Panc1 (cell line): ENCODE data around the gene SP110. TPM values are rescaled to one million over a fixed set of nuclear protein-coding genes. Genes with fewer than 3 reads are reported as not detected.

Source experiments
- ATAC-seq: fragments of 200-7000 bp; cut with Tn5 transposase; 2 replicates; pipeline ENCODE4 v1.9.1; 2020; ENCODE audit warnings: mild to moderate bottlenecking, moderate library complexity
- BruUV-seq: library from RNA; stranded (reverse); fragments of 400-500 nt; replicated peaks from 2 replicates; lab custom pipeline; 2021; lab: Mats Ljungman, UMichigan
- CTCF ChIA-PET: fragments of 300-600 bp; sonication (Branson Sonifier 250); formaldehyde crosslinking; loops from one replicate; lab custom pipeline; 2022; ENCODE audit warnings: antibody characterized with exemption; lab: Charles Lee
- POLR2A ChIA-PET: fragments of 300-600 bp; sonication (Branson Sonifier 250); formaldehyde crosslinking; loops from one replicate; lab custom pipeline; 2022; ENCODE audit warnings: antibody characterized with exemption; lab: Charles Lee
- DNase-seq: peaks from one replicate; pipeline ENCODE4 v3.0.0-alpha.2; 2010; ENCODE audit warnings: low read depth, low spot score
- H3K27ac ChIP-seq: 2 replicates; pipeline ENCODE4 v1.5.1; 2011; ENCODE audit warnings: mild to moderate bottlenecking, low read length, inconsistent platforms
- H3K27me3 ChIP-seq: fragments of 200-500 bp; sonication (Bioruptor generic); 2 replicates; pipeline ENCODE4 v1.6.0; 2014; ENCODE audit warnings: low read length, inconsistent platforms; ENCODE audit not compliant: control insufficient read depth, insufficient read depth
- H3K36me3 ChIP-seq: fragments of 200-500 bp; sonication (Bioruptor generic); 2 replicates; pipeline ENCODE4 v1.5.1; 2014; ENCODE audit warnings: inconsistent platforms, mild to moderate bottlenecking, low read length, moderate library complexity; ENCODE audit not compliant: control insufficient read depth, insufficient read depth
- H3K4me1 ChIP-seq: 2 replicates; pipeline ENCODE4 v1.5.1; 2011; ENCODE audit warnings: inconsistent platforms, mild to moderate bottlenecking, low read length, moderate library complexity; ENCODE audit not compliant: control insufficient read depth, insufficient read depth
- H3K4me3 ChIP-seq, 2 experiments: 2 replicates each; pipeline ENCODE4 v1.5.1; 2011 to 2012; ENCODE audit warnings: low read depth in 2 of 2, low read length in 2 of 2, mild to moderate bottlenecking in 2 of 2, inconsistent platforms in 1 of 2, moderate library complexity in 1 of 2
- H3K9me3 ChIP-seq: fragments of 200-500 bp; sonication (Bioruptor generic); 2 replicates; pipeline ENCODE4 v1.5.1; 2014; ENCODE audit warnings: low read depth, mild to moderate bottlenecking, inconsistent platforms, low read length, moderate library complexity; ENCODE audit not compliant: control insufficient read depth, insufficient read depth
- POLR2AphosphoS5 ChIP-seq: IDR thresholded peaks from 2 replicates; pipeline ENCODE4 v1.6.1; 2012; ENCODE audit warnings: mild to moderate bottlenecking, low read depth, low read length, moderate library complexity
- SIN3A ChIP-seq: IDR thresholded peaks from 2 replicates; pipeline ENCODE4 v1.6.1; 2012; ENCODE audit warnings: low read depth, mild to moderate bottlenecking, low read length, moderate library complexity, borderline replicate concordance; ENCODE audit not compliant: insufficient read depth
- TCF7L2 ChIP-seq: IDR thresholded peaks from 2 replicates; pipeline ENCODE4 v1.6.1; 2011; ENCODE audit warnings: mild to moderate bottlenecking, low read depth, low read length, inconsistent platforms
- in situ Hi-C: cut with HindIII; loops from 2 replicates; pipeline ENCODE4 v1.10.0; 2016; ENCODE audit warnings: low sequenced_read_pairs, low pct_unique_long_range_greater_than_20kb
- intact Hi-C: fragments of 100-400 bp; cut with micrococcal nuclease; formaldehyde crosslinking; loops from one replicate; pipeline ENCODE4 v1.10.0; 2022; ENCODE audit not compliant: unreplicated experiment
- total RNA-seq: library from RNA; stranded (reverse); gene quantifications from one replicate; pipeline ENCODE4 v1.2.1, GENCODE V29; 2021; ENCODE audit not compliant: unreplicated experiment
- TF ChIP-seq, protein P1 (sequence below): fragments of 450-650 bp; IDR thresholded peaks from 2 replicates; pipeline ENCODE4 v1.5.1; 2017; ENCODE audit warnings: mild to moderate bottlenecking
- TF ChIP-seq, protein P2 (sequence below), 2 experiments: IDR thresholded peaks; 2 replicates each; pipeline ENCODE4 v1.6.1; 2011 to 2012; ENCODE audit warnings: low read depth in 2 of 2, control low read depth in 1 of 2, low read length in 1 of 2, mild to moderate bottlenecking in 1 of 2, moderate library complexity in 1 of 2; ENCODE audit not compliant: insufficient read depth in 1 of 2

SP110 gene
- total RNA-seq, 1 experiment from 2014 or later = 6.2 TPM

GRCh38 chr2:230172852-230173251 lies 46.9 kb downstream of the SP110 start:
- intact Hi-C loops = loop anchor here (10.0 kb wide), 1 partner anchor 442 kb away; no protein-coding TSS in a partner anchor

DNA sequence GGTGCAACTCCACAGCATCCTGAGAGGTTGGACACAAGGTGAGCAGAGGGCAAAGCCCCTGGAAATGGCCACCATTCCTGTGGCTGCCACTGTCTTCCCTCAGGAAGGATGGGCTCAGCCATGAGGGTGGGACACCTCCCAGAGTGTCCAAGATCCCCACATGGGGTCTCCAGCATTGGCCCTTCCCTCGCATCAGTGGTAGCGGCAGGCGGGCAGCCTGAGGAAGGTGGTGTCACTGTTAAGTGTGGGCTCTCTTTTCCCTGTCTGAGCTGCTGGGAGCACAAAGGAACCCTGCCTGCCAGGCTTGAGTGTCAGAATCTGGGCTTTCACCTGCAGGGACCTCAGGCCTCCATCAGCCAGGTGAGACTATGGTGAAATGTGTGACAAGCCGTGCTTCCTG lies 47.6 kb downstream of the SP110 start:
- Histone ChIP-seq H3K4me3 (no peak overlapping the region), H3K4me1 (no peaks in the 10 kb centered on the region), H3K27me3 (no peaks in the 10 kb centered on the region), H3K36me3 (no peaks in the 10 kb centered on the region), H3K27ac (no peak overlapping the region), H3K9me3 (no peaks in the 10 kb centered on the region)
- BruUV-seq = no TSS peak
- in situ Hi-C loops (no loop called here), intact Hi-C loops (loop anchor here (10.0 kb wide), 1 partner anchor 443 kb away; no protein-coding TSS in a partner anchor)
- ATAC-seq (no peak), DNase-seq (no peak)
- ChIA-PET POLR2A (no interaction called here), CTCF (interaction anchor here (0.7 kb wide), 1 partner anchor 168 kb away, joined by 3 read pairs; no protein-coding TSS in a partner anchor)
- TF ChIP-seq TCF7L2 = no peak
- TF ChIP-seq POLR2AphosphoS5 = no peak
- TF ChIP-seq, protein P1, sequence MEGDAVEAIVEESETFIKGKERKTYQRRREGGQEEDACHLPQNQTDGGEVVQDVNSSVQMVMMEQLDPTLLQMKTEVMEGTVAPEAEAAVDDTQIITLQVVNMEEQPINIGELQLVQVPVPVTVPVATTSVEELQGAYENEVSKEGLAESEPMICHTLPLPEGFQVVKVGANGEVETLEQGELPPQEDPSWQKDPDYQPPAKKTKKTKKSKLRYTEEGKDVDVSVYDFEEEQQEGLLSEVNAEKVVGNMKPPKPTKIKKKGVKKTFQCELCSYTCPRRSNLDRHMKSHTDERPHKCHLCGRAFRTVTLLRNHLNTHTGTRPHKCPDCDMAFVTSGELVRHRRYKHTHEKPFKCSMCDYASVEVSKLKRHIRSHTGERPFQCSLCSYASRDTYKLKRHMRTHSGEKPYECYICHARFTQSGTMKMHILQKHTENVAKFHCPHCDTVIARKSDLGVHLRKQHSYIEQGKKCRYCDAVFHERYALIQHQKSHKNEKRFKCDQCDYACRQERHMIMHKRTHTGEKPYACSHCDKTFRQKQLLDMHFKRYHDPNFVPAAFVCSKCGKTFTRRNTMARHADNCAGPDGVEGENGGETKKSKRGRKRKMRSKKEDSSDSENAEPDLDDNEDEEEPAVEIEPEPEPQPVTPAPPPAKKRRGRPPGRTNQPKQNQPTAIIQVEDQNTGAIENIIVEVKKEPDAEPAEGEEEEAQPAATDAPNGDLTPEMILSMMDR = no peak
- TF ChIP-seq, protein P2, sequence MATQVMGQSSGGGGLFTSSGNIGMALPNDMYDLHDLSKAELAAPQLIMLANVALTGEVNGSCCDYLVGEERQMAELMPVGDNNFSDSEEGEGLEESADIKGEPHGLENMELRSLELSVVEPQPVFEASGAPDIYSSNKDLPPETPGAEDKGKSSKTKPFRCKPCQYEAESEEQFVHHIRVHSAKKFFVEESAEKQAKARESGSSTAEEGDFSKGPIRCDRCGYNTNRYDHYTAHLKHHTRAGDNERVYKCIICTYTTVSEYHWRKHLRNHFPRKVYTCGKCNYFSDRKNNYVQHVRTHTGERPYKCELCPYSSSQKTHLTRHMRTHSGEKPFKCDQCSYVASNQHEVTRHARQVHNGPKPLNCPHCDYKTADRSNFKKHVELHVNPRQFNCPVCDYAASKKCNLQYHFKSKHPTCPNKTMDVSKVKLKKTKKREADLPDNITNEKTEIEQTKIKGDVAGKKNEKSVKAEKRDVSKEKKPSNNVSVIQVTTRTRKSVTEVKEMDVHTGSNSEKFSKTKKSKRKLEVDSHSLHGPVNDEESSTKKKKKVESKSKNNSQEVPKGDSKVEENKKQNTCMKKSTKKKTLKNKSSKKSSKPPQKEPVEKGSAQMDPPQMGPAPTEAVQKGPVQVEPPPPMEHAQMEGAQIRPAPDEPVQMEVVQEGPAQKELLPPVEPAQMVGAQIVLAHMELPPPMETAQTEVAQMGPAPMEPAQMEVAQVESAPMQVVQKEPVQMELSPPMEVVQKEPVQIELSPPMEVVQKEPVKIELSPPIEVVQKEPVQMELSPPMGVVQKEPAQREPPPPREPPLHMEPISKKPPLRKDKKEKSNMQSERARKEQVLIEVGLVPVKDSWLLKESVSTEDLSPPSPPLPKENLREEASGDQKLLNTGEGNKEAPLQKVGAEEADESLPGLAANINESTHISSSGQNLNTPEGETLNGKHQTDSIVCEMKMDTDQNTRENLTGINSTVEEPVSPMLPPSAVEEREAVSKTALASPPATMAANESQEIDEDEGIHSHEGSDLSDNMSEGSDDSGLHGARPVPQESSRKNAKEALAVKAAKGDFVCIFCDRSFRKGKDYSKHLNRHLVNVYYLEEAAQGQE (IDR thresholded peaks at IDR 0.05; ENCODE audit: insufficient read depth in 1 of 2, low read depth in 2 of 2, low read length in 1 of 2) = no peak
- no peak for TF ChIP-seq SIN3A

More at GRCh38 chr2:230172852-230173251, 46.9 kb downstream of the SP110 start:
- Histone ChIP-seq H3K27ac (no peak overlapping the region), H3K4me1 (no peaks in the 10 kb centered on the region), H3K4me3 (no peak overlapping the region), H3K9me3 (no peaks in the 10 kb centered on the region), H3K36me3 (no peaks in the 10 kb centered on the region), H3K27me3 (no peaks in the 10 kb centered on the region)
- no peak for ATAC-seq
- TF ChIP-seq, protein P2 (IDR thresholded peaks at IDR 0.05; ENCODE audit: insufficient read depth in 1 of 2, low read depth in 2 of 2, low read length in 1 of 2) = no peak
- TF ChIP-seq POLR2AphosphoS5 = no peak
- no peak for TF ChIP-seq SIN3A
- no peak for TF ChIP-seq TCF7L2
- TF ChIP-seq, protein P1 = no peak
- in situ Hi-C loops = no loop called here
- ChIA-PET CTCF (no interaction called here), POLR2A (no interaction called here)
- DNase-seq = no peak
- no TSS peak for BruUV-seq
